Osteoblast (primary cell): Measurements from ENCODE around the gene CHRNA3. TPM values are rescaled to one million over a fixed set of nuclear protein-coding genes. Genes with fewer than 3 reads are reported as not detected.

Source experiments
- DNase-seq: peaks from one replicate; pipeline ENCODE4 v3.0.0; 2011; ENCODE audit warnings: low spot score, mixed read lengths; ENCODE audit not compliant: insufficient read length; ENCODE audit errors: missing footprints
- H2AFZ ChIP-seq: 2 replicates; pipeline ENCODE4 v1.6.0; 2011; ENCODE audit warnings: mild to moderate bottlenecking, low read length
- H3K27ac ChIP-seq: 2 replicates; pipeline ENCODE4 v1.5.1; 2011; ENCODE audit warnings: mild to moderate bottlenecking, low read depth, low read length, moderate library complexity
- H3K27me3 ChIP-seq: 2 replicates; pipeline ENCODE4 v1.6.0; 2012; ENCODE audit warnings: mild to moderate bottlenecking, control low read depth, inconsistent platforms, low read length, moderate library complexity; ENCODE audit not compliant: insufficient read depth
- H3K36me3 ChIP-seq: 2 replicates; pipeline ENCODE4 v1.5.1; 2011; ENCODE audit warnings: mild to moderate bottlenecking, low read length, control low read depth, moderate library complexity; ENCODE audit not compliant: insufficient read depth
- H3K4me1 ChIP-seq: 2 replicates; pipeline ENCODE4 v1.5.1; 2011; ENCODE audit warnings: mild to moderate bottlenecking, low read length, control low read depth, moderate library complexity; ENCODE audit not compliant: insufficient read depth
- H3K4me2 ChIP-seq: 2 replicates; pipeline ENCODE4 v1.6.0; 2011; ENCODE audit warnings: mild to moderate bottlenecking, low read length; ENCODE audit not compliant: insufficient read depth
- H3K4me3 ChIP-seq: fragments of 200-600 bp; sonication (generic); 3 replicates; pipeline ENCODE4 v1.5.1; 2012; ENCODE audit warnings: mild to moderate bottlenecking, low read length, inconsistent platforms; ENCODE audit not compliant: insufficient read depth
- H3K79me2 ChIP-seq: 2 replicates; pipeline ENCODE4 v1.6.0; 2012; ENCODE audit warnings: mild to moderate bottlenecking, low read length, control low read depth, inconsistent platforms; ENCODE audit not compliant: insufficient read depth
- H3K9me3 ChIP-seq: 2 replicates; pipeline ENCODE4 v1.5.1; 2011; ENCODE audit warnings: low read depth, low read length, control low read depth
- H4K20me1 ChIP-seq: 2 replicates; pipeline ENCODE4 v1.6.0; 2012; ENCODE audit warnings: mild to moderate bottlenecking, low read length, control low read depth; ENCODE audit not compliant: insufficient read depth
- total RNA-seq: library from RNA; depleted of rRNA; stranded (reverse); fragments of >200 nt; gene quantifications from 2 replicates; pipeline ENCODE4 v1.2.3, GENCODE V29; 2012
- TF ChIP-seq, protein P1 (sequence below): IDR thresholded peaks from 2 replicates; pipeline ENCODE4 v1.5.1; 2011; ENCODE audit warnings: mild to moderate bottlenecking, low read depth, low read length, moderate library complexity; ENCODE audit errors: extremely low read depth

CHRNA3 gene
- total RNA-seq, 1 donor = not detected

DNA sequence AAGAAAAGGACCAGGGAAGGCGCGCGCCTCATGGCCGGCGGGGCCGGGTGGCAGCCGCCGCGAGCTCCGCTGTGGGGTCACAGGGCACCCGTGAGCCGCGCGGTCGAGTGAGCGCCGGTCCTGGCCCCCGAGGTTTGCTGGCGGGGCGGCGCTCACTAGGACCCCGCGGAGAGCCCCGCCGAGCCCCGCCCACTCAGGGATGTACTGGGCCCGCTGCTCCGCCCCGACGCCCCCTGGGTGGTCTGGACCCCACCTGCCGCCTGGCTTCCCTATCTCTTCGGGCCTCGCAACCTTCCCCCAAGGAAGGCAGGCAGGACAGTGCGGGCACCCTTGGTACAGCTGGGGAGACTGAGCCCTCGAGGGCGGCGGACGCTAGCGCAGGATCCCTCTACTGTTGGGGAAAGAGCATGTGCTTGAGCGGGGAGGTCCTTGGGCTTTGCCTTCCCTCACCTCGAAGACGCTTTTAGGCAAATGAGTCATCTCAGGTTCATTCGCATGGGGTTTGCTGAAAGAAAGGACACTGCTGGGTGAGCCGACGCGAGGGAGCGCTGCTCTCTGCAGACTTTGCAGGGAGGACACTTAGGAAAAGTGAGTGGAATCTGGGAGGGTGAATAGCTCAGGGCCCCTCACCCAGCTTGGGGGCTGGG lies 20.4 kb upstream of the CHRNA3 start, which contains the start of gene CHRNB4:
Gene CHRNB4 (minus strand): TSS at position 109 of the 647 bp plus-strand sequence. CDS start 77 bp downstream, at position 32.
- TF ChIP-seq, protein P1, sequence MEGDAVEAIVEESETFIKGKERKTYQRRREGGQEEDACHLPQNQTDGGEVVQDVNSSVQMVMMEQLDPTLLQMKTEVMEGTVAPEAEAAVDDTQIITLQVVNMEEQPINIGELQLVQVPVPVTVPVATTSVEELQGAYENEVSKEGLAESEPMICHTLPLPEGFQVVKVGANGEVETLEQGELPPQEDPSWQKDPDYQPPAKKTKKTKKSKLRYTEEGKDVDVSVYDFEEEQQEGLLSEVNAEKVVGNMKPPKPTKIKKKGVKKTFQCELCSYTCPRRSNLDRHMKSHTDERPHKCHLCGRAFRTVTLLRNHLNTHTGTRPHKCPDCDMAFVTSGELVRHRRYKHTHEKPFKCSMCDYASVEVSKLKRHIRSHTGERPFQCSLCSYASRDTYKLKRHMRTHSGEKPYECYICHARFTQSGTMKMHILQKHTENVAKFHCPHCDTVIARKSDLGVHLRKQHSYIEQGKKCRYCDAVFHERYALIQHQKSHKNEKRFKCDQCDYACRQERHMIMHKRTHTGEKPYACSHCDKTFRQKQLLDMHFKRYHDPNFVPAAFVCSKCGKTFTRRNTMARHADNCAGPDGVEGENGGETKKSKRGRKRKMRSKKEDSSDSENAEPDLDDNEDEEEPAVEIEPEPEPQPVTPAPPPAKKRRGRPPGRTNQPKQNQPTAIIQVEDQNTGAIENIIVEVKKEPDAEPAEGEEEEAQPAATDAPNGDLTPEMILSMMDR = no peak
- Histone ChIP-seq H3K4me1 (no peaks in the 10 kb centered on the region), H3K9me3 (no peaks in the 10 kb centered on the region), H3K36me3 (no peaks in the 10 kb centered on the region), H3K4me3 (peak within 1 kb of the TSS; percentile 50), H3K4me2 (peak within 1 kb of the TSS; percentile 61), H3K27ac (no peak within 1 kb of the TSS), H3K27me3 (peaks cover 13% of the 10 kb centered on the region), H4K20me1 (no peaks in the 10 kb centered on the region), H2AFZ (no peak within 1 kb of the TSS), H3K79me2 (no peaks in the 10 kb centered on the region)
- no peak for DNase-seq

DNA sequence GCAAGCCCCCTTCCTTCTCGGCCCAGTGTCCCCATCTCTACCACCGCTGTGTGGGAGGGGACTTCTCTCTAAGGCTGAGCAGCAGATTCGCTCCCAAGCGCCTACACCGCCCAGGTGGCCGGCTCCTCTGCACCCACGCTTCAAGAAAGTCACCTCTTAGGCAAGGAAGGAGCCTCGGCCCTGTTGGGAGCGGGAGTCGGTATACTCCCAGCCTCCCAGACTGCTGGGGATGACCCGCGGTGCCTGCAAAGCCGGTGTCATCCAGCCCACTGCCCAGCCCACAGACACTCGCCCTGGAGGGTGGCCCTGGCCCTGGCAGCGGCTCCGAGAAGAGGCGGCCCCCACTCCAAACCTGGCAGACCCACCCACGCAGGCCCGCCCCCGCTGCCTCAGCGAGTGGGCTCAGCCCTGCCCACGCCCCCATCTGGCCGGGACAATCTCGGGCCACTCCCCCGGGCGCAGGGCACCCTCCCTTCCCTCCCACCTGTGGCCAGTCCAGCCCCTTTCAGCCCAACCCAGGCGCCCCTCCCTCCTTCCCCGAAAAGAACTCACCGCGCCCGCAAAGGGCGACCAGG lies 19.8 kb upstream of the CHRNA3 start:
- Histone ChIP-seq H2AFZ (no peak overlapping the region), H3K4me1 (no peaks in the 10 kb centered on the region), H3K9me3 (no peaks in the 10 kb centered on the region), H4K20me1 (no peaks in the 10 kb centered on the region), H3K79me2 (no peaks in the 10 kb centered on the region), H3K27ac (no peak overlapping the region), H3K4me3 (peak overlapping the region; percentile 50), H3K27me3 (peaks cover 13% of the 10 kb centered on the region), H3K36me3 (no peaks in the 10 kb centered on the region), H3K4me2 (peak overlapping the region; percentile 61)
- TF ChIP-seq, protein P1 = no peak
- DNase-seq = no peak

DNA sequence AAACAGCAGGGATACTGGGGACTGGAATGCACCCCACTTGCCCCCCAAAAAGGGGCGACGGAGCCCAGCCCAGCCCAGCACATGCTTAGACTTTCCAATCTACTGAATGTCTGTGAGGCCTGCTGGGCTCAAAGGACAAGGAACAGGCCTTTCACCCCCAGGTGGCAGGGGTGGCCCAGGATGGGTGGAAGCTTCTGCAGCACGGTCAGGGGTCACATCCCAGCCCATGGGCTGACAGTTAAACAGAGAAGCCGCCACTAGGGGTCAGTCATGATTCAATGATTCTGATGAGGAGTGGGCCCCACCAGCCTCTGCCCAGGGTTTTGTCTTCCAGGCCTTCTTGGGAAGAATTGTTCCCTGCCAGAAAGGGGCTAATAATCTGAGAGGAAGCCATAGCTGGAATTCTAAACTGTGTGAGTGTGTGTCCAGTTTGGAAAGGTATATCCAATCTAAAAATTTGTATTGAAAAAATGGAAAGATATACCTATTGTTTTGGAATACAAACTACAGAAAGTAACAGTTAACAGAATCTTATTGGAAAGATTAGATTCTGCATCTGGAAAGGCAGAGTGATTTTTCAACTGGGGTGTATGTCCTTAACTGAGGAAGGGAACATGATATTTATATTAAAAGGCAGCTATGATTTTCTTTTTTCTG lies 18.0 kb upstream of the CHRNA3 start:
- no peaks in the 10 kb centered on the region for H3K79me2 ChIP-seq
- no peak overlapping the region for H3K27ac ChIP-seq
- H3K4me3 ChIP-seq = no peak overlapping the region
- no peaks in the 10 kb centered on the region for H3K36me3 ChIP-seq
- TF ChIP-seq, protein P1 = peak; percentile 64
- H2AFZ ChIP-seq = no peak overlapping the region
- no peaks in the 10 kb centered on the region for H3K4me1 ChIP-seq
- no peaks in the 10 kb centered on the region for H4K20me1 ChIP-seq
- H3K4me2 ChIP-seq = no peak overlapping the region
- no peaks in the 10 kb centered on the region for H3K9me3 ChIP-seq
- peaks cover 13% of the 10 kb centered on the region for H3K27me3 ChIP-seq
- DNase-seq = peak; percentile 95

DNA sequence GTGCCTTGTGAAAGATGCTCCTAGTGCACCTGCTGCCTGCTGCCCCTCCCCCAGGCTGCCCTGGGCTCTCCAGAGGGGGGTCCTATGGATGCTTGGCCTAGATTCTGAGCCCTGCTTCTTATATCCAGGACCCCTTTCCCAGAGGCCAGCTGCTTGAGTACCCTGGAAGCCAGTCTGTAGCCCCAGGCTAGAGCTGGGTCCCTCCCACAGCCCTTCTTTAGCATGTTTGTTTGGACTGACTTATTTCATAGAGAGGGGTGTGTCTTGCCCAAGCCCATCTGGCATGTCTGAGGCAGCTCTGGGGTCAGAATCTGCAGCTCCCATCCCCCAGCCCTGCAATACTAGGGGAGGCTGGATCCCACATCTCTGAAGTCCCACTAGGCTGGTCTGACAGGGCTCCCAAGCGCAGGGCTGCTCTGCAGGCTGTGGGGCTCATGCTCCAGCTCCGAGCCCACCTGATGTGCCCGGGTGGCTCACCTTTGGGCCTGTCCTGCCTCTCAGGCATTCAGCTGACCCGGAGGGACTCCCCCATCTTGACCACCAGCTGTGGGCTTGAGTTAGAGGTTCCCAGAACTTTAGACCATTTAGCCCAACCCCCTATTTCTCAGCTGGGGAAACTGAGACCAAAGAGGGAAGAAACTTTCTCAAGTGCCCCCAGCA lies 17.1 kb upstream of the CHRNA3 start:
- Histone ChIP-seq H3K27ac (no peak overlapping the region), H3K79me2 (no peaks in the 10 kb centered on the region), H3K4me3 (no peak overlapping the region), H3K36me3 (no peaks in the 10 kb centered on the region), H2AFZ (no peak overlapping the region), H3K9me3 (peaks cover 6% of the 10 kb centered on the region), H3K27me3 (peaks cover 13% of the 10 kb centered on the region), H3K4me2 (no peak overlapping the region), H3K4me1 (no peaks in the 10 kb centered on the region), H4K20me1 (no peaks in the 10 kb centered on the region)
- no peak for DNase-seq
- TF ChIP-seq, protein P1 = no peak
